SU-DHL-6 (cell line): ENCODE measurements around the gene P3H2.
"Not testable (repeated sequence)": the region's sequence is repeated elsewhere in the genome, so short reads cannot be mapped to it uniquely, and the experiment has no call there.

ENCODE experiments used
- H2AFZ ChIP-seq: fragments of 200-600 bp; sonication (generic); 2 replicates; pipeline ENCODE4 v1.6.1; 2014; ENCODE audit warnings: low read depth, mild to moderate bottlenecking, moderate library complexity, mixed read lengths, antibody characterized with exemption, low read length; ENCODE audit not compliant: severe bottlenecking
- H3F3A ChIP-seq: fragments of 200-600 bp; shearing (Covaris generic); 2 replicates; pipeline ENCODE4 v1.6.0; 2016; ENCODE audit warnings: antibody characterized with exemption, mild to moderate bottlenecking; ENCODE audit not compliant: insufficient read depth
- H3K27ac ChIP-seq: fragments of 200-600 bp; sonication (generic); 2 replicates; pipeline ENCODE4 v1.5.1; 2016; ENCODE audit warnings: low read depth, mild to moderate bottlenecking, low read length, moderate library complexity, mixed read lengths
- H3K27me3 ChIP-seq: fragments of 200-600 bp; sonication (generic), shearing (Covaris generic); 2 replicates; pipeline ENCODE4 v1.6.0; 2014; ENCODE audit warnings: mild to moderate bottlenecking, low read length
- H3K36me3 ChIP-seq: fragments of 200-600 bp; sonication (generic); 2 replicates; pipeline ENCODE4 v1.6.1; 2014; ENCODE audit warnings: mild to moderate bottlenecking, low read length, mixed read lengths
- H3K4me2 ChIP-seq: fragments of 300-600, 200-600 bp; shearing (Covaris generic), sonication (generic); 2 replicates; pipeline ENCODE4 v1.6.0; 2014; ENCODE audit warnings: low read length, low read depth, mild to moderate bottlenecking; ENCODE audit not compliant: poor library complexity, severe bottlenecking
- H3K4me3 ChIP-seq: fragments of 200-600 bp; sonication (generic); 2 replicates; pipeline ENCODE4 v1.5.1; 2014; ENCODE audit warnings: antibody characterized with exemption, low read length, mild to moderate bottlenecking, mixed read lengths; ENCODE audit not compliant: insufficient read depth, poor library complexity, severe bottlenecking
- H3K79me2 ChIP-seq: fragments of 200-600 bp; sonication (generic); 2 replicates; pipeline ENCODE4 v1.6.1; 2014; ENCODE audit warnings: mild to moderate bottlenecking, low read length, moderate library complexity; ENCODE audit not compliant: insufficient read depth
- H3K9ac ChIP-seq: fragments of 200-600 bp; sonication (generic); 2 replicates; pipeline ENCODE4 v1.7.0; 2014; ENCODE audit warnings: mild to moderate bottlenecking, low read length
- H3K9me2 ChIP-seq: fragments of 200-600 bp; sonication (generic); replicated peaks from 2 replicates; pipeline ENCODE4 v1.6.1; 2014; ENCODE audit warnings: low read length; ENCODE audit not compliant: insufficient read depth
- H3K9me3 ChIP-seq: fragments of 200-600 bp; sonication (generic); 2 replicates; pipeline ENCODE4 v1.6.1; 2014; ENCODE audit warnings: low read length, mixed read lengths; ENCODE audit not compliant: insufficient read depth
- H4K20me1 ChIP-seq: fragments of 200-600 bp; sonication (generic); 2 replicates; pipeline ENCODE4 v1.6.1; 2014; ENCODE audit warnings: low read depth, mild to moderate bottlenecking, antibody characterized with exemption, low read length, moderate library complexity, mixed read lengths
- EZH2phosphoT487 ChIP-seq: fragments of 200-600 bp; sonication (generic), shearing (Covaris generic); conservative IDR thresholded peaks from 2 replicates; pipeline ENCODE4 v1.6.1; 2018; ENCODE audit warnings: mild to moderate bottlenecking, antibody characterized with exemption, low read length, moderate library complexity, mixed read lengths
- TF ChIP-seq, protein P1 (sequence below): fragments of 200-600 bp; sonication (generic); IDR thresholded peaks from one replicate; pipeline ENCODE4 v1.5.1; 2017; ENCODE audit warnings: antibody characterized with exemption, mild to moderate bottlenecking, low read length, moderate library complexity; ENCODE audit not compliant: insufficient read depth, poor library complexity, severe bottlenecking

P3H2 gene

DNA sequence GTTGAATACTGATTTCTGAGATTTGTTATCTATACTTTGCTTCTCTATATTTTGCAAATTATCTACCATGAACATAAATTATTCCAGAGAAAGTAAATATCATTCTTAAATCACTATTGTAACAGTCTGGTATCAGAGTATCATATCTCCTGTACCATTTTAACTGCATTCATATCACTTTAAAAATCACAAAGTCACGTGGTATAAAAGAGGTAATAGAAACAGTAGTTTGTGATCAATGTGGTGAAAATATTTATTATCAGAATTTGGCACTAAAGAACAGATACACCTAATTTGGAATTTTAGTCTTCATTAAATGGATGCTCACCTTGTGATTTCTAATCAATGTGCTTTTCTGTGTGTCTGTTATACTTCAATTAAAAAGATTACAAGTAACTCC lies 47.8 kb downstream of the P3H2 start:
- no peaks in the 10 kb centered on the region for H3K36me3 ChIP-seq
- no peak overlapping the region for H2AFZ ChIP-seq
- no peaks in the 10 kb centered on the region for H3F3A ChIP-seq
- no peaks in the 10 kb centered on the region for H3K27me3 ChIP-seq
- no peaks in the 10 kb centered on the region for H3K9me2 ChIP-seq
- H4K20me1 ChIP-seq = no peaks in the 10 kb centered on the region
- no peak overlapping the region for H3K9ac ChIP-seq
- no peaks in the 10 kb centered on the region for H3K79me2 ChIP-seq
- H3K4me2 ChIP-seq = no peak overlapping the region
- no peak overlapping the region for H3K4me3 ChIP-seq
- no peak overlapping the region for H3K27ac ChIP-seq
- no peaks in the 10 kb centered on the region for H3K9me3 ChIP-seq
- TF ChIP-seq, protein P1, sequence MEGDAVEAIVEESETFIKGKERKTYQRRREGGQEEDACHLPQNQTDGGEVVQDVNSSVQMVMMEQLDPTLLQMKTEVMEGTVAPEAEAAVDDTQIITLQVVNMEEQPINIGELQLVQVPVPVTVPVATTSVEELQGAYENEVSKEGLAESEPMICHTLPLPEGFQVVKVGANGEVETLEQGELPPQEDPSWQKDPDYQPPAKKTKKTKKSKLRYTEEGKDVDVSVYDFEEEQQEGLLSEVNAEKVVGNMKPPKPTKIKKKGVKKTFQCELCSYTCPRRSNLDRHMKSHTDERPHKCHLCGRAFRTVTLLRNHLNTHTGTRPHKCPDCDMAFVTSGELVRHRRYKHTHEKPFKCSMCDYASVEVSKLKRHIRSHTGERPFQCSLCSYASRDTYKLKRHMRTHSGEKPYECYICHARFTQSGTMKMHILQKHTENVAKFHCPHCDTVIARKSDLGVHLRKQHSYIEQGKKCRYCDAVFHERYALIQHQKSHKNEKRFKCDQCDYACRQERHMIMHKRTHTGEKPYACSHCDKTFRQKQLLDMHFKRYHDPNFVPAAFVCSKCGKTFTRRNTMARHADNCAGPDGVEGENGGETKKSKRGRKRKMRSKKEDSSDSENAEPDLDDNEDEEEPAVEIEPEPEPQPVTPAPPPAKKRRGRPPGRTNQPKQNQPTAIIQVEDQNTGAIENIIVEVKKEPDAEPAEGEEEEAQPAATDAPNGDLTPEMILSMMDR = no peak
- no peak for TF ChIP-seq EZH2phosphoT487

DNA sequence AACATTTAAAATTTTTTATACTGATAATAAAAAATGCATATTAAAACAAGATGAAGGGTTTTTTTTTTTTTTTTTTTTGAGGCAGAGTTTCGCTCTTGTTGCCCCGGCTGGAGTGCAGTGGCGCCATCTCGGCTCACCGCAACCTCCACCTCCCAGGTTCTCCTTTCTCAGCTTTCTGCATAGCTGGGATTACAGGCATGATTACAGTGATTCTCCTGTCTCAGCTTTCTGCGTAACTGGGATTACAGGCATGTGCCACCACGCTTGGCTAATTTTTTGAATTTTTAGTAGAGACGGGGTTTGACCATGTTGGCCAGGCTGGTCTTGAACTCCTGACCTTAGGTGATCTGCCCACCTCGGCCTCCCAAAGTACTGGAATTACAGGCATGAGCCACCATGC lies 48.8 kb downstream of the P3H2 start:
- H3K27me3 ChIP-seq, H4K20me1 ChIP-seq, H3K4me3 ChIP-seq, H3F3A ChIP-seq, H3K9ac ChIP-seq, H3K79me2 ChIP-seq, H3K4me2 ChIP-seq, H3K36me3 ChIP-seq, H3K9me2 ChIP-seq, H3K27ac ChIP-seq, H3K9me3 ChIP-seq, H2AFZ ChIP-seq: not testable (repeated sequence)

DNA sequence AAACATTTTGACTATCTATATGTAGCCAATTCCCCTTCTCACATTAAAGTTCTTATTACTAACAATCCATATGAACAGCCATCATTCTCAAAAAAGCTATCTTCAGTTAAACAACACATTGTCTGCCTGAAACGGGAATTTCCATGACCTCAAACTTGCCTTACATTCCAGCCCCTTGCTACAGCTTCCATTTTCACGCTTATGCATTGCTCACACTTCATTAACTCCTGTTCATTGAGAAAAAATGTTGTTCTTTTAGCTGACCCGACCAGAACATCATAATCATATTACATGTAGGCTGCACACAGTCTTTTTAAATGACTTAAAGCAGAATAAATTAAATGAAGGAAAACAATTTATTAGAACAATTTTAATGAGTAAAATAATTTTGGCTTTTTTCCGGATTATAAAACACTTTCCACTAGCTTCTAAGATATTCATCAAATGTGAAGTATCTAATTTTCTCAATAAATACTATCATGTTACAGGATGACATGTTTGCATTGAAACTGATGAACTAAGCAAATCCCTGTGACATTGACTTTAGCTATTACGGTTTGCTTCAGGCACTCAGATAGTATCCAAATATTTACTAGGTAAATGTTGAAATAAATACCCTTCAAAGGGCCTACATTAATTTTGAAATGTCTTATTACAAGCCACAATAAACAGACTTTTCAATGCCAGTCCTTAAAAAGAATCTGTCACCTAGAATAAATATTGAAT lies 49.9 kb downstream of the P3H2 start:
- H3K9me3 ChIP-seq = no peaks in the 10 kb centered on the region
- H3K9me2 ChIP-seq = no peaks in the 10 kb centered on the region
- H3F3A ChIP-seq = no peaks in the 10 kb centered on the region
- H3K36me3 ChIP-seq = no peaks in the 10 kb centered on the region
- no peak overlapping the region for H3K9ac ChIP-seq
- no peak overlapping the region for H3K4me2 ChIP-seq
- no peaks in the 10 kb centered on the region for H4K20me1 ChIP-seq
- no peaks in the 10 kb centered on the region for H3K27me3 ChIP-seq
- no peak overlapping the region for H3K4me3 ChIP-seq
- TF ChIP-seq, protein P1 = no peak
- no peak for TF ChIP-seq EZH2phosphoT487
- no peaks in the 10 kb centered on the region for H3K79me2 ChIP-seq
- no peak overlapping the region for H3K27ac ChIP-seq
- no peak overlapping the region for H2AFZ ChIP-seq

DNA sequence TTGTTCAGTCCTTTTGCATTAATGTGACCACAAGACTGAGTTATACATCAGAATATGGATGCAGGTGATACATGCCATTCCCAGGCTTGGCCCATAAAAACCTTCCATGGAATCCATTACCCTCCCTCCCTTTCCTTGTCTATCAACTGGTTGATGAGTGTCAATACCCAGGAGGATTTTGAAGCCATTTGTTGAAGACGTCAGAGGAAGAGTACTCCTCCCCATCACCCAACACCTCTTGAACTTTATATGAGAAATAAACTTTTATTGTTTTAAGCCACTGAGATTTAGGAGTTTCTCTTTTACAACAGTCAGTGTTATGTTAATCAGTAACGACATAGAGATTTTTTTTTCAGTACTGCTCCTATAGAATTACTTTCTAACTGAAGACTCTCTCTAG lies 55.5 kb downstream of the P3H2 start:
- Histone ChIP-seq H3K9me3 (no peaks in the 10 kb centered on the region), H2AFZ (no peak overlapping the region), H3K79me2 (no peaks in the 10 kb centered on the region), H3K27ac (no peak overlapping the region), H3K4me3 (no peak overlapping the region), H3K27me3 (no peaks in the 10 kb centered on the region), H4K20me1 (no peaks in the 10 kb centered on the region), H3F3A (no peaks in the 10 kb centered on the region), H3K9me2 (no peaks in the 10 kb centered on the region), H3K9ac (no peak overlapping the region), H3K4me2 (no peak overlapping the region), H3K36me3 (no peaks in the 10 kb centered on the region)
- TF ChIP-seq EZH2phosphoT487 = no peak
- TF ChIP-seq, protein P1 = no peak
